Hypothalamus (tissue), 51 donors: ENCODE measurements around the gene MIEF2.

Experiments used
- DNase-seq, 51 donors: peaks; one replicate each; lab custom pipeline; 2025; lab: John Stamatoyannopoulos, UW

MIEF2 gene

DNA sequence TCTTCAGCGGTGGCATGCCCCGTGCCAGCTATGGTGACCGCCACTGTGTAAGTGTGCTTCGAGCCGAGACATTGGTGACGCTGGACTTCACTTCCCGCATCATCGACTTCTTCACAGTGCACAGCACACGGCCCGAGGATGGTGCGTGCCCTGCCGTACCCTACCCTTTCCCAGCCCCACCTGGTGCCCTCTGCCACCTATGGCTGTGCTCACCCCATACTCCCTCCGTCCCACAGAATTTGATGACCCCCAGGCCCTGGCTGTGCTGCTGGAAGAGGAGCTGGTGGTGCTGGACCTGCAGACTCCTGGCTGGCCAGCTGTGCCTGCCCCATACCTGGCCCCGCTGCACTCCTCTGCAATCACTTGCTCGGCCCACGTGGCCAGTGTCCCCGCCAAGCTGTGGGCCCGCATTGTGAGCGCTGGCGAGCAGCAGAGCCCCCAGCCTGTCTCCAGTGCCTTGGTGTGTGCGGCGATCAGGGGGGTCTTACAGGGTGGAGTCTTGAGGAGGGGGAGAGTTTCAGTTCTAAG, 25.5 kb upstream of the MIEF2 start:
- DNase-seq, result no peak

DNA sequence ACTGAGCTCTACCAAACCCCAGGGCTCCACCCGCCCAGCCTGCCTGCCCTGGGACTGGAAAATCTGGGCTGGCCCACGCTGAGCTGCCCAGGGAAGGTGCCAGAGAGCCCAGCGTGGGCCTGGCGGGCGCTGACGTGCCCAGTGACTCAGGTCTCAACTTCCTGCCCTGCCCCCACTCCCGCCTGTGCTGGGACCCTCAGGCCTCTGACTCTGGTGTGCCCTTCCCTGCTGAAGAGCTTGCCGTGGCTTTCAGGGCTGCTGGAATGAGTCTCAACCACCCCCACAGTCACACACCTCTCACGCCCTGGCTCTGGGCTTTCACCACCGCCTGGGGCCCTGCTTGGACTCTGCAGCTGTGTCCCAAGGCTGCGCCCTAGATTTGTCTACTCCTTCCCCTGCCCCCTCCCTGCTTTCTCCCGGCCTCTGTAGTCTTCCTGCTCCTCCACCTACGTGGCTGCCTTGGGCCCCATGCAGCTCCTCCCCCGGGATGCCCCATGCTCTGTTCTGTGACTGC, 24.7 kb upstream of the MIEF2 start:
- peak in 1 of 51 donors; percentile 24 for DNase-seq

GRCh38 chr17:18236494-18236893, 24.0 kb upstream of the MIEF2 start:
- DNase-seq, result no peak

- no peak for DNase-seq
These were observed 23.0 kb upstream of the MIEF2 start for GRCh38 chr17:18237461-18237860.

GRCh38 chr17:18238299-18238698, 22.2 kb upstream of the MIEF2 start:
- no peak for DNase-seq

DNA sequence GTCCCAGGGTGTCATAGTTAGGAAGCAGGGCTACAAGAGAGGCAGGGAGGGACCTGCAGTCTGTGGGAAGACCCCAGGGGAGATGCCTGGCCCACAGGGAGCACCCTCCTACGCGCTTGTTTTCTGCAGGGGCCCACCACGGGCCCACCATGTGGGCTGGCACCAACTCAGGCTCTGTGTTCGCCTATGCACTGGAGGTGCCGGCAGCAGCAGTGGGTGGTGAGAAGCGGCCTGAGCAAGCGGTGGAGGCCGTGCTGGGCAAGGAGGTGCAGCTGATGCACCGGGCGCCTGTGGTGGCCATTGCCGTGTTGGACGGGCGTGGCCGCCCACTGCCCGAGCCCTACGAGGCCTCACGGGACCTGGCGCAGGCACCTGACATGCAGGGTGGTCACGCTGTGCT, 20.0 kb upstream of the MIEF2 start:
- no peak for DNase-seq

- DNase-seq, result no peak
These were observed 19.1 kb upstream of the MIEF2 start for GRCh38 chr17:18241229-18241871.

- DNase-seq, result no peak
These were observed 15.3 kb upstream of the MIEF2 start for GRCh38 chr17:18245038-18245776.

DNA sequence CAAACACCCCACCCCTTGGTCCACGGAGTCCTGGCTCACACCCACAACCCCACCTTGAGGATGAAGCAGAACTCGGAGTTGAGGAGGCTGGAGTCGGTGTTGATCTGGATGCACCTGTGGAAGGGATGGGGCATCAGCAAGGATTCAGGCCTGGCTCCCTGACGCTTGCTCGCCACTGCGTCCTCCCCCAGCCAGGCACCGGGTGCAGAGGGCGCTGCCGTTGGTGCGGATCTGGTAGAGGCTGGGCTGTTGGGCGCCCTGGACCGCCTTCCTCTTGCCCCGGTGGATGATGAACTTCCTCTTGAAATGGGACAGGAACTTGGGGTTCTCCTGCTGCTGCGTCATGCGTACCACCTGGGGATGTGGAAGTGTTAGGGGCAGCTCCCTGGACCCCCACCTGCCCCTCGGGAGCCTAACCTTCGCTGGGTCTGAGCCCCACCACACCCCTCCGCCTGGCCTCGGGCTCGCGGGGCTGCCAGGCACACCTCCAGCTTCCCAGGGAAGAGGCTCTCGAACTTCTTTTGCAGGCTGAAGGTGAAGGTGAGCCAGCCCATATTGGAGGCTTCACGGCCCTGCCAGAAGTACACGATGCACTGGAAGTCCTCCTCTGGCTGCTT, 14.2 kb upstream of the MIEF2 start:
- DNase-seq, result no peak

- DNase-seq, result peak in 2 of 51 donors; percentile 32 to 52
These were observed 13.4 kb upstream of the MIEF2 start for GRCh38 chr17:18246880-18247612.

GRCh38 chr17:18247613-18248001, 12.9 kb upstream of the MIEF2 start:
- DNase-seq, result peak in 20 of 51 donors; percentile 21 to 62 (median 45)

DNA sequence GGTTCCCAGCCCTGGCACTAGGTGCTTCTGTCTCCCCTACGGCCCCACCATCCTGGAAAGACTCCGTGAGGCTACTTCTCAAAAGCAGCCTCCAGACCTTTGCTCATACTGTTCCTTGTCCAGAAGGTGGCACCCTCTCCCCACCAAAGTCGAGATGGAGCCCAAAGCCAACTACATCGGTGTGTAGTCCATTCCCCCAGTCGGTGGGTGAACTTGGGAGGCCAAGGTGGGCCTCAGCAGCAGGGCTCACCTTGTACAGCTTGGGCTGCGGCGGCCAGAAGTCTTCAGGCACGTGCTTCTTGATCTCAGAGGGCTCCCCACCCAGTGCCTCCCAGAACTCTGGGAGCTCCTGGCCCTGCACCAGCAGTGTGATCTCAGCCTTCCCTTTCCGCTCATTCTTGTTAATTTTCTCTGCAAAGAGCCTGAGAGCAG, 12.1 kb upstream of the MIEF2 start:
- peak in 38 of 51 donors; percentile 8 to 87 (median 40) for DNase-seq

DNA sequence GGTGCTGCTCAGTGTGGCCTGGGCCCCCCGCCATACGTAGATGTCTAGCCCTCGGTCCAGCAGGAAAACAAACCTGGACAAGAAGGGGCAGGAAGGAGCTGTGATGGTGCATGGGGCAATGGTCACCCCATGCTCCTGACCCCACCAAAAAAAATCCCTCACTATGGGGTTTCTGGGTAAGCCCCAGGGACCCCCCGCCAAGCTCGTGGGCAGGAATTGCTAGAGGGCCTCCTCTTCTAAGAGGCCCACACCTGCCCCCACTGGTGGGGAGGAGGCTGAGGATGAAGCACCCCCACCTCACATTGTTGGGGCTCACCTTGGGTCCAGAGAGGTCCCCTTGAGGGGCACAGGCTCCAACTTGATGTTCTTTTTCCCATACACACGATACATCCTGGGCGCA, 11.7 kb upstream of the MIEF2 start:
- DNase-seq, result no peak

- no peak for DNase-seq
These were observed 10.2 kb upstream of the MIEF2 start for GRCh38 chr17:18250259-18250658.

DNA sequence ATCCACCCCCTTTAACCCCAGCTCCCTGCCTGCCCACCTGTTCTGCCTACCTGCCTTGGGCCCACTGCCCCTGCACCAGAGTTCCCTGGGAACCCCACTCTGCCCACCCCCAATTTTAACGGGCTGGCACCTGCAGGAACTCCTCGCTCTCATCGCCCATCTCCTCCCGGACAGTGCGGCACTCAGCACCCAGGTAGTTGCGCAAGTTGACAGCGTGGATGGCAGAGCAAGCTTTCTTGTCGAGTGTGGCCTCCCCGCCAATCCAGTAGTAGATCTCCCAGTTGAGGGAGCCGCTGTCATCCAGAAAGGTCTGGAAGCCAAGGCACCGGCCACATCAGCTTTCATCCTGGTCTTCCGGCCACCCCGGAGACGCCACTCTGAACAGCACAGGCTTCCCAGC, 9.8 kb upstream of the MIEF2 start:
- DNase-seq, result no peak

DNA sequence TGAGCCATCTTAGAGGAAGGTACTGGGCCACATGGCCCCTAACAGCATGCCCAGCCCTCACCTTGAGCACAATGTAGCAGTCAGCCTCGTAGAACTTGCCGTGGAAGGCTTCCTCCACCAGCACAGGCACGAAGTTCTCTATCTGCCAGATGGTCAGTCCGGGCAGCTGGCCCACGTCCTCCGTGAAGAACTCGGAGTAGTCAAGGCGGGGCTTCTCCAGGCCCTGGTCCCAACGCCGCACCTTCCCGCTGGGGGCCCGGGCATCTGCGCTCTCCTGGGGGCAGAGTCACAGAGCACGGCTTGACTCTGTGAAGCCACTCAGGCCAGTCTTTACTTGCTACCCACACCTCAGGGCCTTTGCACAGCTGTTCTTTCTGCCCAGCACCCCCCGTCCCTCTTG, 9.3 kb upstream of the MIEF2 start:
- no peak for DNase-seq

- no peak for DNase-seq
These were observed 8.3 kb upstream of the MIEF2 start for GRCh38 chr17:18252160-18252559.

DNA sequence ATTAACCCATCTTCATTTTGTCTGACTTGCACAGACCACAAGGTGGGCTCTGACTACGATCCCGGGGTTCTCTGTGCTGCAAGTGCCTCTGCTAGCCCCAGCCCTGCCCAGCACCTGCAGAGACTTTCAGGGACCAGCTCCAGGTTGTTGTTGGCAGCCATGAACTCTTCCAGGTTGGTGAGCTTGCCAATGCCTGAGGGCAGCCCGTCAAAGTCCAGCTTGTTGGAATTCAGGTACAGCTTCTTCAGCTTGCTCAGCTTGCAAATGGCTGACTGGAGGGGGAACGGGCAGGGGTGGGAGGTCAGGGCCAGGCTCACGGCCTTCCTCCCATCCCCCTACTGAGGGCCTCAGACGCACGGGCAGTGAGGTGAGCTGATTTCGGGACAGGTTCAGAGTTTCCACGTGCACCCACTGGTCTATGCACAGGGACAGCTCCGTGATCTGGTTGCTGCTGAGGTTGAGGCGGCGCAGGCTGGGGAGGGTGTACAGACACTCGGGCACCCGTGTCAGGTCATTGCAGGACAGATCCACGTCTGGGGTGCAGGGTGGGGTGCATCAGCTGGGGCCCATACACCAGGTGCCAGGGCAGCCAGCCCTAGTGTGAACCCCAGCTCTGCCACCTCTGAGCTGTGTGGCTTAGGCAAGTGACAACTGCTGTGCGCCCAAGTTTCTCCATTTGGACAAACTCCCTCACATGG, 7.1 kb upstream of the MIEF2 start:
- DNase-seq, result no peak

DNA sequence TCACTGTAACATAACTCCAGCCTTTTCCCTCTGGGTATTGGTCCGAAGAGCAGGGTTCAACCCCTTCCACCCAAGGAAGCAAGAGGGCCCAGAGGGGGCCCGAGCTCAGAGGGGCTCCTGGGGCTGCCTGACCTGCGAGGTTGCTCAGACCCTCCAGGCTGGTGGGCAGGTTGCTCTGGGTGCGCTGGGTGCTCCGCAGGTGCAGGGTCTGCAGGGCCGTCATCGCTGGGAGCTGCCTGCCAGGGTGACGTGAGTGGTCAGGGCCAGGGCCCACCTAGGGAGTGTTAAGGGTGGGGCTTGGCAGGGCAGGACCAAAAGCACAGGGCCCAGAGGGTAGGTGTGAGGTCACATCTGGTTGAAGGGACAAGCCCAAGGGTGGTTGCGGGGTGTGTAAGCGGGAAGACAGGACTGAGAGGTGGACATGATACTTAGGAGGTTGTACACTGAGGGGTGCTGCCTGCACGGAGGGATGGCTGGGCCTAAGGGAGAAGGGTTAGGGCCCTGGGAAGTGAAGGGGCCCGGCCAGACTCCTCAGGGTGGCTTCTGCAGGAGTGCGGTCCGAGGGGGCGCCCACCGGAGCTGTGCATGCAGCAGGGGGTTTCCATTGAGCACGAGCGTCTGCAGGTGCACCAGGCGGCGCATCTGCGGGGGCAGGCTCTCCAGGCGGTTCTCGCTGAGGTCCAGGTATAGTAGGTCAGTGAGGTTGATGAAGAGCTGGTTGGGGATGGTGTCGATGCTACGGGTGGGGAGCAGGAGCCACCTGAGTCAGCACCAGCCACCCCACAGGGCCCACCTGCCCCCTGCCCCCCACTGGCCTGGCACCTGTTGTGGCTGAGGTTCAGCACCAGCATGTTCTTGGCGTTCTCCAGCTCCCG, 6.3 kb upstream of the MIEF2 start:
- DNase-seq, result no peak
